Measurements from ENCODE around the gene SDCCAG8. TPM values are rescaled to one million over a fixed set of nuclear protein-coding genes. Genes with fewer than 3 reads are reported as not detected.
A peak's percentile ranks its signal among the peaks of the same experiment; 100 is the strongest.

Gene SDCCAG8
- polyA plus RNA-seq, 3 donors from 2014 or later = 11.9 to 20.3 (median 14.0) TPM

GRCh38 chr1:243539636-243540035 is 283.8 kb downstream of the SDCCAG8 start:
- peaks cover 11 to 32% (median 17%) of the 10 kb centered on the region in 3 donors for H3K36me3 Mint-ChIP-seq
- no peak for DNase-seq
- H3K9me3 Mint-ChIP-seq = no peaks in the 10 kb centered on the region
- peaks cover 8 to 18% of the 10 kb centered on the region in 2 donors for H3K4me1 Mint-ChIP-seq
- no peak overlapping the region for H3K4me3 Mint-ChIP-seq
- peaks cover 0 to 6% (median 0%) of the 10 kb centered on the region in 3 donors for H3K27me3 Mint-ChIP-seq (ENCODE audit: low read depth in 3 of 3)
- no peak overlapping the region for H3K27ac Mint-ChIP-seq

- Mint-ChIP-seq H3K9me3 (no peaks in the 10 kb centered on the region), H3K36me3 (peaks cover 17 to 32% (median 18%) of the 10 kb centered on the region in 3 donors), H3K4me3 (no peak overlapping the region), H3K27ac (peak overlapping the region in 1 of 6 donors; percentile 12), H3K4me1 (peaks cover 8 to 18% of the 10 kb centered on the region in 2 donors), H3K27me3 (ENCODE audit: low read depth in 3 of 3) (no peaks in the 10 kb centered on the region)
- no peak for DNase-seq
Observed at GRCh38 chr1:243542739-243543415, 287.0 kb downstream of the SDCCAG8 start.

- Mint-ChIP-seq H3K9me3 (no peaks in the 10 kb centered on the region), H3K36me3 (peaks cover 15 to 30% (median 19%) of the 10 kb centered on the region in 3 donors), H3K27me3 (ENCODE audit: low read depth in 3 of 3) (no peaks in the 10 kb centered on the region), H3K27ac (peak overlapping the region in 1 of 6 donors; percentile 26), H3K4me3 (no peak overlapping the region), H3K4me1 (peaks cover 8 to 18% of the 10 kb centered on the region in 2 donors)
- no peak for DNase-seq
Observed at GRCh38 chr1:243543501-243543900, 287.7 kb downstream of the SDCCAG8 start.

- Mint-ChIP-seq H3K4me3 (no peak overlapping the region), H3K27me3 (ENCODE audit: low read depth in 3 of 3) (no peaks in the 10 kb centered on the region), H3K27ac (no peak overlapping the region), H3K4me1 (peaks cover 10 to 30% of the 10 kb centered on the region in 2 donors), H3K36me3 (peaks cover 19 to 40% (median 21%) of the 10 kb centered on the region in 3 donors), H3K9me3 (no peaks in the 10 kb centered on the region)
- no peak for DNase-seq
Observed at GRCh38 chr1:243546457-243546856, 290.6 kb downstream of the SDCCAG8 start.

- peaks cover 19 to 47% (median 21%) of the 10 kb centered on the region in 3 donors for H3K36me3 Mint-ChIP-seq
Observed at GRCh38 chr1:243547891-243548290, 292.1 kb downstream of the SDCCAG8 start.

GRCh38 chr1:243548516-243548915 is 292.7 kb downstream of the SDCCAG8 start:
- Mint-ChIP-seq H3K9me3 (no peaks in the 10 kb centered on the region), H3K27ac (no peak overlapping the region), H3K36me3 (peaks cover 15 to 42% (median 21%) of the 10 kb centered on the region in 3 donors), H3K4me3 (no peak overlapping the region), H3K4me1 (peaks cover 2 to 13% of the 10 kb centered on the region in 2 donors), H3K27me3 (ENCODE audit: low read depth in 3 of 3) (peaks cover 0 to 2% (median 0%) of the 10 kb centered on the region in 3 donors)
- DNase-seq = no peak

More at GRCh38 chr1:243547891-243548290, 292.1 kb downstream of the SDCCAG8 start:
- no peaks in the 10 kb centered on the region for H3K9me3 Mint-ChIP-seq
- H3K27me3 Mint-ChIP-seq (ENCODE audit: low read depth in 3 of 3) = peaks cover 0 to 2% (median 0%) of the 10 kb centered on the region in 3 donors
- H3K4me3 Mint-ChIP-seq = no peak overlapping the region
- DNase-seq = no peak
- H3K4me1 Mint-ChIP-seq = peaks cover 2 to 16% of the 10 kb centered on the region in 2 donors
- H3K27ac Mint-ChIP-seq = no peak overlapping the region

GRCh38 chr1:243549108-243549507 is 293.3 kb downstream of the SDCCAG8 start:
- DNase-seq = no peak
- no peak overlapping the region for H3K4me3 Mint-ChIP-seq
- peaks cover 0 to 2% (median 0%) of the 10 kb centered on the region in 3 donors for H3K27me3 Mint-ChIP-seq (ENCODE audit: low read depth in 3 of 3)
- no peaks in the 10 kb centered on the region for H3K9me3 Mint-ChIP-seq
- H3K36me3 Mint-ChIP-seq = peaks cover 9 to 36% (median 21%) of the 10 kb centered on the region in 3 donors
- H3K4me1 Mint-ChIP-seq = peaks cover 2 to 13% of the 10 kb centered on the region in 2 donors
- no peak overlapping the region for H3K27ac Mint-ChIP-seq

Other genes with a start within 250 kb of the SDCCAG8 start
- 1 to 10 TPM; 2.8 to 8.0 (median 2.8) TPM for gene CEP170, start 760 bp upstream of the SDCCAG8 start, polyA plus RNA-seq